Measurements from ENCODE around the gene ADGRD2. TPM values are rescaled to one million over a fixed set of nuclear protein-coding genes. Genes with fewer than 3 reads are reported as not detected.

ADGRD2 gene
- total RNA-seq, 1 experiment from 2014 or later = 1.5 TPM

DNA sequence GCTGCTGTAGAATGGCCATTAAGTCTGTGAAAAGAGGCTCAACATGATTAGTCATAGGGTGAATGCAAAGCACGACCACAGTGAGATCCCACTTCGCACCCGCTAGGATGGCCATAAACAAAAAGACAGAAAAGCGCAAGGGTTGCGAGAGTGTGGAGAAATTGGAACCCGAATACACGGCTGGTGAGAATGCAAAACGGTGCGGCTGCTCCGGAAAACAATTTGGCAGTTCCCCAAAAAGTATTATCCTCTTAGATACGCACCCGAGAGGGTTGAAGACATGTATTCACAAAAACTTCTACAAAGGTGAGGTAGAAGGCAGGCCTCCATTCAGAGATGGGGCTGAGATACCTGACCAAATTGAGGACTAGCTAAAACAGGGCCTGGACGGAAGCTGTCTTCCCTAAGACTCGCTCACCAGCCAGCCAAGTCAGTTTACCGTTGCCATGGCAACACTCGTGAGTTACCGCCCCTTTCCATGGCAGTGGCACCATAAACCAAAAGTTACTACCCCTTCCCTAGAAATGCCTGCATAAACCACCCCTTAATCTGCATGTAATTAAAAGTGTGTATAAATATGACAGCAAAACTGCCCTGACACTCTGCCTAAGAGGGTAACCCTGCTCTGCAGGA lies 34.3 kb upstream of the ADGRD2 start:
- Histone ChIP-seq H2BK20ac (ENCODE audit: low read depth, low read length, poor library complexity, severe bottlenecking) (no peak overlapping the region), H3K23ac (ENCODE audit: insufficient read length, low read depth, low read length) (no peak overlapping the region), H3K56ac (ENCODE audit: insufficient read length, low read depth, low read length) (no peak overlapping the region), H4K91ac (ENCODE audit: insufficient read length, low read depth, low read length) (no peak overlapping the region), H3K79me2 (ENCODE audit: insufficient read depth, low read length) (peaks cover 6% of the 10 kb centered on the region; the same call in 1 of the 2 replicates), H3K9me3 (ENCODE audit: control insufficient read depth, low read depth, low read length) (no peaks in the 10 kb centered on the region), H2AK5ac (ENCODE audit: insufficient read length, low read length) (no peak overlapping the region), H3K9ac (ENCODE audit: extremely low read depth, insufficient read length, low read length) (no peak overlapping the region), H4K20me1 (ENCODE audit: control insufficient read depth, insufficient read depth, insufficient read length) (no peaks in the 10 kb centered on the region), H2BK120ac (ENCODE audit: low read depth, low read length, poor library complexity, severe bottlenecking) (no peak overlapping the region), H2BK5ac (ENCODE audit: insufficient read length, low read length) (no peak overlapping the region), H3T11ph (ENCODE audit: low read length) (no peak overlapping the region), H3K79me1 (ENCODE audit: insufficient read depth, low read depth, low read length, poor library complexity, severe bottlenecking) (no peaks in the 10 kb centered on the region), H3K18ac (ENCODE audit: insufficient read length, low read depth, low read length) (no peak overlapping the region), H3K23me2 (ENCODE audit: insufficient read length, low read depth, low read length, poor library complexity, severe bottlenecking) (peaks cover 4% of the 10 kb centered on the region), H3K27ac (ENCODE audit: insufficient read length, low read depth, low read length) (no peak overlapping the region), H4K8ac (replicated peaks; ENCODE audit: insufficient read length, low read depth, low read length) (no peak overlapping the region), H3K14ac (ENCODE audit: insufficient read depth, low read length) (no peak overlapping the region), H4K5ac (ENCODE audit: insufficient read length, low read depth, low read length) (no peak overlapping the region), H2AFZ (ENCODE audit: low read length) (no peak overlapping the region), H2BK15ac (ENCODE audit: low read depth, low read length) (no peak overlapping the region), H3K27me3 (ENCODE audit: insufficient read depth, low read length) (no peaks in the 10 kb centered on the region), H3K4ac (ENCODE audit: low read depth, low read length) (no peak overlapping the region), H3K4me1 (ENCODE audit: insufficient read depth, low read length) (peaks cover 2% of the 10 kb centered on the region; the same call in 1 of the 2 replicates), H3K4me2 (ENCODE audit: insufficient read depth, insufficient read length, low read length) (no peak overlapping the region), H2BK12ac (ENCODE audit: insufficient read length, low read depth, low read length) (no peak overlapping the region)
- Mint-ChIP-seq H3K27me3 (ENCODE audit: low read depth) (no peaks in the 10 kb centered on the region; the same call in 1 of the 2 replicates), H3K27ac (peak overlapping the region; percentile 24 to 87 (median 47); a peak in 3 of 7 replicates), H3K4me1 (peaks cover 10 to 15% of the 10 kb centered on the region in 2 experiments), H3K4me3 (peak overlapping the region; percentile 99 to 100), H3K36me3 (ENCODE audit: insufficient read depth in 1 of 3, low read depth in 3 of 3) (peaks cover 9 to 39% (median 35%) of the 10 kb centered on the region in 3 experiments; a peak in 6 of 7 replicates), H3K9me3 (no peaks in the 10 kb centered on the region; a peak in 1 of 5 replicates)
- WGBS (ENCODE audit: extremely low coverage, insufficient read length, low lambda C conversion rate) = no CpG with 5 or more reads among the region's 17 CpGs
- peak; percentile 69 for DNase-seq
- TF ChIP-seq, protein P1, sequence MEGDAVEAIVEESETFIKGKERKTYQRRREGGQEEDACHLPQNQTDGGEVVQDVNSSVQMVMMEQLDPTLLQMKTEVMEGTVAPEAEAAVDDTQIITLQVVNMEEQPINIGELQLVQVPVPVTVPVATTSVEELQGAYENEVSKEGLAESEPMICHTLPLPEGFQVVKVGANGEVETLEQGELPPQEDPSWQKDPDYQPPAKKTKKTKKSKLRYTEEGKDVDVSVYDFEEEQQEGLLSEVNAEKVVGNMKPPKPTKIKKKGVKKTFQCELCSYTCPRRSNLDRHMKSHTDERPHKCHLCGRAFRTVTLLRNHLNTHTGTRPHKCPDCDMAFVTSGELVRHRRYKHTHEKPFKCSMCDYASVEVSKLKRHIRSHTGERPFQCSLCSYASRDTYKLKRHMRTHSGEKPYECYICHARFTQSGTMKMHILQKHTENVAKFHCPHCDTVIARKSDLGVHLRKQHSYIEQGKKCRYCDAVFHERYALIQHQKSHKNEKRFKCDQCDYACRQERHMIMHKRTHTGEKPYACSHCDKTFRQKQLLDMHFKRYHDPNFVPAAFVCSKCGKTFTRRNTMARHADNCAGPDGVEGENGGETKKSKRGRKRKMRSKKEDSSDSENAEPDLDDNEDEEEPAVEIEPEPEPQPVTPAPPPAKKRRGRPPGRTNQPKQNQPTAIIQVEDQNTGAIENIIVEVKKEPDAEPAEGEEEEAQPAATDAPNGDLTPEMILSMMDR (conservative IDR thresholded peaks at IDR 0.05) = no peak

All from H9 (cell line).